ENCODE results near the gene AGBL4. TPM values are rescaled to one million over a fixed set of nuclear protein-coding genes. Genes with fewer than 3 reads are reported as not detected.
A peak's percentile ranks its signal among the peaks of the same experiment; 100 is the strongest.

The AGBL4 gene
- polyA plus RNA-seq, 3 donors, result 1.00 to 1.2 (median 1.0) TPM

- no peak for DNase-seq (ENCODE audit: extremely low read depth in 1 of 11, low read depth in 9 of 11, low spot score in 4 of 11)
Observed at GRCh38 chr1:49234988-49235387, 788.8 kb downstream of the AGBL4 start.

GRCh38 chr1:49229555-49229954 is 794.2 kb downstream of the AGBL4 start:
- no peak for DNase-seq (ENCODE audit: extremely low read depth in 1 of 11, low read depth in 9 of 11, low spot score in 4 of 11)

GRCh38 chr1:49226758-49227157 is 797.0 kb downstream of the AGBL4 start:
- no peak for DNase-seq (ENCODE audit: extremely low read depth in 1 of 11, low read depth in 9 of 11, low spot score in 4 of 11)

- no peak for DNase-seq (ENCODE audit: extremely low read depth in 1 of 11, low read depth in 9 of 11, low spot score in 4 of 11)
Observed at GRCh38 chr1:49225464-49225863, 798.3 kb downstream of the AGBL4 start.

GRCh38 chr1:49213301-49213700 is 810.5 kb downstream of the AGBL4 start:
- DNase-seq (ENCODE audit: extremely low read depth in 1 of 11, low read depth in 9 of 11, low spot score in 4 of 11), result no peak

GRCh38 chr1:49208712-49209111 is 815.0 kb downstream of the AGBL4 start:
- DNase-seq (ENCODE audit: extremely low read depth in 1 of 11, low read depth in 9 of 11, low spot score in 4 of 11), result no peak

- no peak for DNase-seq (ENCODE audit: extremely low read depth in 1 of 11, low read depth in 9 of 11, low spot score in 4 of 11)
Observed at GRCh38 chr1:49204720-49205119, 819.0 kb downstream of the AGBL4 start.

- DNase-seq (ENCODE audit: extremely low read depth in 1 of 11, low read depth in 9 of 11, low spot score in 4 of 11), result no peak
Observed at GRCh38 chr1:49200738-49201137, 823.0 kb downstream of the AGBL4 start.

GRCh38 chr1:49199564-49199963 is 824.2 kb downstream of the AGBL4 start:
- DNase-seq (ENCODE audit: extremely low read depth in 1 of 11, low read depth in 9 of 11, low spot score in 4 of 11), result peak in 4 of 11 donors; percentile 3 to 20 (median 8)

- no peak for DNase-seq (ENCODE audit: extremely low read depth in 1 of 11, low read depth in 9 of 11, low spot score in 4 of 11)
Observed at GRCh38 chr1:49197081-49197480, 826.7 kb downstream of the AGBL4 start.

GRCh38 chr1:49190138-49190537 is 833.6 kb downstream of the AGBL4 start:
- DNase-seq (ENCODE audit: extremely low read depth in 1 of 11, low read depth in 9 of 11, low spot score in 4 of 11), result no peak

- no peak for DNase-seq (ENCODE audit: extremely low read depth in 1 of 11, low read depth in 9 of 11, low spot score in 4 of 11)
Observed at GRCh38 chr1:49187056-49187455, 836.7 kb downstream of the AGBL4 start.

- no peak for DNase-seq (ENCODE audit: extremely low read depth in 1 of 11, low read depth in 9 of 11, low spot score in 4 of 11)
Observed at GRCh38 chr1:49185450-49185980, 838.2 kb downstream of the AGBL4 start.

- no peak for DNase-seq (ENCODE audit: extremely low read depth in 1 of 11, low read depth in 9 of 11, low spot score in 4 of 11)
Observed at GRCh38 chr1:49183489-49183888, 840.3 kb downstream of the AGBL4 start.

- no peak for DNase-seq (ENCODE audit: extremely low read depth in 1 of 11, low read depth in 9 of 11, low spot score in 4 of 11)
Observed at GRCh38 chr1:49181033-49181432, 842.7 kb downstream of the AGBL4 start.

- no peak for DNase-seq (ENCODE audit: extremely low read depth in 1 of 11, low read depth in 9 of 11, low spot score in 4 of 11)
Observed at GRCh38 chr1:49171941-49172593, 851.7 kb downstream of the AGBL4 start.

GRCh38 chr1:49166031-49166430 is 857.7 kb downstream of the AGBL4 start:
- no peak for DNase-seq (ENCODE audit: extremely low read depth in 1 of 11, low read depth in 9 of 11, low spot score in 4 of 11)

- DNase-seq (ENCODE audit: extremely low read depth in 1 of 11, low read depth in 9 of 11, low spot score in 4 of 11), result no peak
Observed at GRCh38 chr1:49163031-49163430, 860.7 kb downstream of the AGBL4 start.

GRCh38 chr1:49160677-49161076 is 863.1 kb downstream of the AGBL4 start:
- no peak for DNase-seq (ENCODE audit: extremely low read depth in 1 of 11, low read depth in 9 of 11, low spot score in 4 of 11)

- no peak for DNase-seq (ENCODE audit: extremely low read depth in 1 of 11, low read depth in 9 of 11, low spot score in 4 of 11)
Observed at GRCh38 chr1:49136738-49137251, 887.0 kb downstream of the AGBL4 start.

GRCh38 chr1:49125746-49126145 is 898.0 kb downstream of the AGBL4 start:
- no peak for DNase-seq (ENCODE audit: extremely low read depth in 1 of 11, low read depth in 9 of 11, low spot score in 4 of 11)
